Psoas muscle (tissue), 8 donors: ENCODE data around the gene FBXW9. TPM values are rescaled to one million over a fixed set of nuclear protein-coding genes. Genes with fewer than 3 reads are reported as not detected.

Experiments used
- ATAC-seq, 4 donors: fragments of 200-7000 bp; cut with Tn5 transposase; one replicate each; pipeline ENCODE4 v1.9.1; 2020; ENCODE audit warnings: moderate library complexity in 3 of 4, mild to moderate bottlenecking in 2 of 4
- DNase-seq, 2 donors: peaks; one replicate each; pipeline ENCODE4 v3.0.0-alpha.2; 2020
- H3K27ac ChIP-seq: fragments of 200-600 bp; one replicate; pipeline ENCODE4 v1.8.0; 2022
- H3K27me3 ChIP-seq, 3 donors: fragments of 200-600 bp in 1 of 3; one replicate each; pipeline versions ENCODE4 v1.6.1 to v1.8.0; 2013 to 2022; ENCODE audit warnings: low read length in 2 of 3, mild to moderate bottlenecking in 2 of 3, moderate library complexity in 1 of 3; ENCODE audit not compliant: insufficient read depth in 3 of 3
- H3K36me3 ChIP-seq, 2 donors: fragments of 200-600 bp in 1 of 2; one replicate each; pipeline versions ENCODE4 v1.6.1 to v1.8.0; 2013 to 2022; ENCODE audit warnings: low read depth in 1 of 2, mild to moderate bottlenecking in 1 of 2, moderate library complexity in 1 of 2; ENCODE audit not compliant: insufficient read depth in 1 of 2
- H3K4me1 ChIP-seq: fragments of 200-600 bp; one replicate; pipeline ENCODE4 v1.8.0; 2022
- H3K4me3 ChIP-seq: fragments of 200-600 bp; one replicate; pipeline ENCODE4 v1.8.0; 2022; ENCODE audit warnings: mild to moderate bottlenecking
- H3K9me3 ChIP-seq: fragments of 200-600 bp; one replicate; pipeline ENCODE4 v1.8.0; 2022
- CTCF ChIP-seq: fragments of 200-600 bp; IDR thresholded peaks from one replicate; pipeline ENCODE4 v1.8.0; 2022; ENCODE audit warnings: antibody characterized with exemption
- WGBS, 3 donors: extraction: QIAGEN DNeasy Blood & Tissue Kit; methylation state at CpG; one replicate each; pipeline versions ENCODE4 v1.1.6 to v1.1.7; 2013; 5-methylcytosine and 5-hydroxymethylcytosine counted together
- intact Hi-C, 2 donors: fragments of 100-400 bp; cut with DNase I; formaldehyde crosslinking; loops; one replicate each; pipeline versions ENCODE4 v1.11.0 to v1.14.2; 2022
- polyA plus RNA-seq, 3 donors: library from polyadenylated mRNA; stranded (reverse); fragments of 200-250 nt; gene quantifications; one replicate each; pipeline ENCODE4 v1.2.3, GENCODE V29; 2013
- total RNA-seq, 4 donors: library from RNA; stranded (reverse); fragmentation: NEBNext Ultra II Directional in 2 of 4; extraction: Animal tissue kit (Norgen Biotek cat#: 25700) in 2 of 4; gene quantifications; one replicate each; pipeline versions ENCODE4 v1.2.1 to v1.2.4, GENCODE V29; 2021 to 2023
- donor health status: healthy with polysubstance abuse.
- donor health status: DM: no; HTN: no; CAD: no; lungs with moderate emphysema.
- donor health status: Bipolar disorder and iron deficiency.
- donor health status: healthy.
- donor health status: DM: yes; HTN: yes; CAD: no.
- donor health status: DM: no; HTN: no; CAD: no.
- donor health status: DM: no; HTN: no; CAD: no.
- donor health status: DM: yes; HTN: yes; CAD: no.

Gene FBXW9
- total and polyA plus RNA-seq, 7 donors, result 1.2 to 9.2 (median 2.2) TPM

GRCh38 chr19:12676928-12677327 lies 19.5 kb downstream of the FBXW9 start:
- 81 to 88% (median 88%) methylated on average over 12 of the region's 12 CpGs for WGBS, 3 donors
- no peaks in the 10 kb centered on the region for H3K27me3 ChIP-seq
- TF ChIP-seq CTCF, result no peak
- no peak overlapping the region for H3K27ac ChIP-seq
- H3K4me3 ChIP-seq, result no peak overlapping the region
- peaks cover 3% of the 10 kb centered on the region for H3K4me1 ChIP-seq
- intact Hi-C loops, result loop anchor here (5.0 to 10.0 kb wide), 2 partner anchors 112 to 170 kb away; no protein-coding TSS in a partner anchor
- no peaks in the 10 kb centered on the region for H3K9me3 ChIP-seq
- no peak for DNase-seq
- no peak for ATAC-seq
- H3K36me3 ChIP-seq, result peaks cover 5 to 83% of the 10 kb centered on the region in 2 donors

DNA sequence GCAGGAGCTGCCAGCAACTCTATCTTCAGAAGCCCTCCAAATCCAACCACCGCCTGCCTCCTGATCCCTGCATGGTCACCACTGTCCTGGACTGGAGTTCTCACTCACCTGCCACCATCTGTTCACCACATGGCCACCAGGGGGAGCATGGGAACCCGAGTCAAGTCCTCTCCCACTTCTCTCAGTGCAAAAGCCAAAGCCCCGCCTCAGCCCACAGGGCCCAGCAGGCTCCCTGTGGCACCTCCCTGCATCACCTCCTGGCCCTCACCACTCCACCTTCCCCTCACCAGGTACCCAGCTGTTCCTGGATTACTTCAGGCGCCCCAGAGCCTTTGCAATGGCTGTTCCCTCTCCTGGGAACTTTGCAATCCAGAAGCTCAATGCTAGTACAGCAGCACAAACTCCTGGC lies 20.0 kb downstream of the FBXW9 start:
- Histone ChIP-seq H3K27ac (no peak overlapping the region), H3K36me3 (peaks cover 5 to 88% of the 10 kb centered on the region in 2 donors), H3K27me3 (no peaks in the 10 kb centered on the region), H3K4me1 (peaks cover 3% of the 10 kb centered on the region), H3K9me3 (no peaks in the 10 kb centered on the region), H3K4me3 (no peak overlapping the region)
- TF ChIP-seq CTCF, result peak; percentile 82
- intact Hi-C loops, result loop anchor here (5.0 to 10.0 kb wide), 2 partner anchors 112 to 171 kb away; no protein-coding TSS in a partner anchor
- peak; percentile 80 to 90 for DNase-seq
- 19 to 31% (median 27%) methylated on average over 4 of the region's 4 CpGs for WGBS, 3 donors
- ATAC-seq, result peak; percentile 43 to 61 (median 53)

- intact Hi-C loops, result loop anchor here (5.0 to 10.0 kb wide), 2 partner anchors 111 to 171 kb away; no protein-coding TSS in a partner anchor
- H3K9me3 ChIP-seq, result no peaks in the 10 kb centered on the region
- H3K27ac ChIP-seq, result no peak overlapping the region
- ATAC-seq (peak in 1 of 4 donors; percentile 4), DNase-seq (no peak)
- no peak overlapping the region for H3K4me3 ChIP-seq
- WGBS, 3 donors, result 83 to 88% (median 87%) methylated on average over 15 of the region's 15 CpGs
- H3K27me3 ChIP-seq, result no peaks in the 10 kb centered on the region
- TF ChIP-seq CTCF, result no peak
- peaks cover 5 to 88% of the 10 kb centered on the region in 2 donors for H3K36me3 ChIP-seq
- peaks cover 3% of the 10 kb centered on the region for H3K4me1 ChIP-seq
Observed at GRCh38 chr19:12675940-12676339, 20.5 kb downstream of the FBXW9 start.

- DNase-seq (no peak), ATAC-seq (no peak)
- Histone ChIP-seq H3K27ac (no peak overlapping the region), H3K27me3 (no peaks in the 10 kb centered on the region), H3K4me1 (peaks cover 7% of the 10 kb centered on the region), H3K4me3 (no peak overlapping the region), H3K36me3 (peaks cover 5 to 88% of the 10 kb centered on the region in 2 donors), H3K9me3 (no peaks in the 10 kb centered on the region)
- intact Hi-C loops, result loop anchor here (5.0 to 10.0 kb wide), 2 partner anchors 111 to 172 kb away; no protein-coding TSS in a partner anchor
- no peak for TF ChIP-seq CTCF
- 90 to 95% (median 91%) methylated on average over 10 of the region's 10 CpGs for WGBS, 3 donors
Observed at GRCh38 chr19:12675399-12675798, 21.0 kb downstream of the FBXW9 start.

- intact Hi-C loops, result loop anchor here (5.0 to 10.0 kb wide), 2 partner anchors 108 to 110 kb away; no protein-coding TSS in a partner anchor
- no peak for DNase-seq
- no peak for TF ChIP-seq CTCF
- Histone ChIP-seq H3K27me3 (no peaks in the 10 kb centered on the region), H3K4me3 (no peak overlapping the region), H3K27ac (no peak overlapping the region), H3K9me3 (no peaks in the 10 kb centered on the region), H3K36me3 (peaks cover 0 to 67% of the 10 kb centered on the region in 2 donors), H3K4me1 (peaks cover 17% of the 10 kb centered on the region)
- ATAC-seq, result no peak
- 75 to 88% (median 80%) methylated on average over 10 of the region's 10 CpGs for WGBS, 3 donors
Observed at GRCh38 chr19:12672744-12673143, 23.7 kb downstream of the FBXW9 start.
